SIG-M5 treated with dmso at 0.1 percent for 504 hours (cell line): ENCODE data around the gene HAPLN1.
"Not testable (repeated sequence)": the region's sequence is repeated elsewhere in the genome, so short reads cannot be mapped to it uniquely, and the experiment has no call there.

Source experiments
- DNase-seq: peaks from one replicate; lab custom pipeline; 2025; ENCODE audit not compliant: unreplicated experiment; lab: John Stamatoyannopoulos, UW

Gene HAPLN1

DNA sequence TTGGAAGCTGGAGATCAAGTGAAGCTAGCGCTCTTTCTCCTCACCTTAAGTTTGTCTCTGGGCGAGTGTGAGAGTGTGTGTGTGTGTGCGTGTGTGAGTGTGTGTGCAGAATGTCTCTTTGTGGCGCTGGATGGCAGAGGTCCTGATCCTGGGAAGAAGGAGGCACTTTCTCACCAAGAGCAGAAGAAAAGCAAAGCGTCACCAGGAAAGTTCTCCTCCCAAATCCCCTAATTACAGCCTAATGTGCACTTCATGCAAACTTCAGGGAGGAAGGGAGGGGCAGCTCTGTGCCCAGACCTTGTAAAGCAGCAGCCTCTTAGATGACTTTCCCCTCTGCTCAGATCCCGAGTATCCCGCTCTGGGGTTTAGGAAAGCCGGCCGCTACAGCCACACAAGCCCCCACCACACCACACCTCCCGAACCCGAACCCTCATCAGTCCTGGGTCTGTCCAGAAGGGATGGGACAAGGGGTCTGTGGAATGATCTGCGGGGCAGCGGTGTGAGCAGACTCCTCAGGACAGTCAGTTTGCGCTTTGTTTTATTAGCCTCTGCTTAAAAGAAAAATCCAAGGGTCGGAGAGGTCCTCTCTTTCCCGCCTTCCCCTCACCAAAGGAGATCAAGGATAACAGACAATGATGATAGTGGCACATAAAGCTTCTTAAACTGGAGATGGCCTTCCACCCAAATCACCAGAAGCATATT lies at the start of gene HAPLN1:
HAPLN1 (minus strand) TSS at position 20 of the 702 bp plus-strand sequence. CDS start 47,332 bp downstream, outside the sequence.
- DNase-seq, result no peak

DNA sequence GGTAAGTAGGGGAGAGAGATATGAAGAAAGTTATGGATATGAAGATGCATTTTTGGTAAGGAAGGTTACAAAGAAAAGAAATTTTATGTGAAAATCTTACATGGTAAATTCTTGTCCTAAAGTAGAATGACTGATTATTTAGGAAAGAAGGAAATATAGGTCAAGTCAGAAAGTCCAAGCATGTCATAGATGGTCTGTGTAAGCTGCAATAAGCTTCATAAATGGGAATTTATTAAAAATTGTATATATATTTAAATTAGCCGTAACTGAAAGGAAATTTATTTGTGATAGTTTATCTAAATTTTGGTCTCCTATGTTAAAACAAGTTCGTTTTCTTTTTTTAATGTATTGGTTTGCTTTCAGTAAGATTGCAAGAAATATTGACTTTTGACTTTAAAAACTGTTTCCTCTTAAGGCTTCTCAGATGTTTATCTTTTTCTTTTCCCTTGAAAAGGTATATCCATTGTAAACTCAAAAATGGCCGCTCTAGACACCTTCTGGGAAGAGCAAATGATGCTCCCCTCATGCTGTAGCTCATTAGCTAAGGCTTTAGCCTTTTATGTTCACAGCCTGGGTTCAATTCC lies 46.8 kb upstream of the HAPLN1 start:
- no peak for DNase-seq

DNA sequence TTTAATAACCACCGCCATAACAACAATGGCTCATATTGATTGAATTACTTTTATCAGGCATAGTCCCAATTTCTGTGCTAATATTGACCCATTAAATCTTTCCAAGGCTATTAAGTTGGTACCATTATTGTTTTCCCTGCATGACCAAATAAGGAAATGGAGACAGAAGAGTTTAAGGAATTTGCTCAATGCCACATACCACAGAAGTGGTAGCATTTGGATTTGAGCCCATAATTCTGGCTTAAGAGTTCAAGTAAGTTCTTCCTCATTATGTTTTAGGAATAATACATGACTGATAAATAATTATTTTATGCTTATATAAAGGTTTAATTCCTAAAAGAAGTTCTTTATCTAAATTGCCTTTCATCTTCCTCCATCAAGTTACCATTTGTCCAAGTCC lies 43.4 kb upstream of the HAPLN1 start:
- DNase-seq, result no peak

DNA sequence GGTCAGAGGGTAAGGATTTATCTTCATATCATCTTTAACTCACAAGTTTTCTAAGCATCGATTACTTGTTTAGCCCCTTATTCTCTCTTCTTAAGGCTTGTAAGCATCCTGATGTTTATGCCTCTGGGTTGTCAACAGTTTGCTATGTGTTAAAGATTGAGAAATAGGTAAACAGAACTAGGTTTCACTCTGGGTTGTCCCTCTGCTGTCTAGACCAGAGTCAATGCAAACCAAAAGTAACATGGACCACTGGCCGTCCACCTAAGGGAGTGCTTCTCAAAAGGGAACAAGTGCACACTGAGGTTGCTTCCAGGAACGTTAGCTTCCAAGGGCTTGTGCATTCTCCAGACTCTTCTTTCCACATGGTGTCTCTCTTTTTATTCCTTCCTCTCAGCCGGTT lies 39.9 kb upstream of the HAPLN1 start:
- DNase-seq, result no peak

DNA sequence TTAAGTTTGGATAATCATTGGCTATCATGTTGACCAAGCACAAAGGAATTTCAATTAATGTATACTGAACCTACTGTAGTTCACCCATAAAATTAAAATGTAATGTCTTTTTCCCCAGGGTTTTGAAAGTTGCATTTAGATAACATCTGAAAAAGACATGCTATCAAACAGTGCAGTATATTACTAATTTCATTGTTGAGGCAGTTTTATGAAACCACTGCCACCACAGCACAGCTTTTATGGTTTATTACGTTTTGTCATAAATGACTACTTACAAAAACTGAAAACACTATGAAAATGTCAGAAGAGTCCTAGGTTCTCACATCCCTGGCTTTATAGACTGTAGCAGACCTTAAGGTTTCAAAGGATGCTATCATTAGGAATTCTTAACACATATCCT lies 32.0 kb upstream of the HAPLN1 start:
- DNase-seq, result no peak

DNA sequence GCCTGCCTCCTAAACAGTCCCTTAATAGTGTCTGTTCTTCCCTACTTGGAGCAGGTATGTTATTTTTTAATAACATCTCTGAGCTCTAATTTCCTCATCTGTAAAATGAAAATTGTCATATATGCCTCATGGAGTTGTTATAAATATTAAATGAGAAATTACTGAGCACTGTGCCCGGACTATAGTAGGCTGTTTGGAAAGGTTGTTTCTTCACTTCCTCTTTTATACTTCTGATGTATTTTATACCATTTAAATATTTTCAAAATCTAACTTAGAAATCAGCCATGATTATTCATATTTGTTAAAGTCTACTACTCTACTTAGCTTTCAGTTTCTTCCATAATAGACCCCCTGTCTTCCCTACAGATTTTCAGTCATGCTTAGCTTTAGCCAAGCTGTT lies 30.5 kb upstream of the HAPLN1 start:
- no peak for DNase-seq

DNA sequence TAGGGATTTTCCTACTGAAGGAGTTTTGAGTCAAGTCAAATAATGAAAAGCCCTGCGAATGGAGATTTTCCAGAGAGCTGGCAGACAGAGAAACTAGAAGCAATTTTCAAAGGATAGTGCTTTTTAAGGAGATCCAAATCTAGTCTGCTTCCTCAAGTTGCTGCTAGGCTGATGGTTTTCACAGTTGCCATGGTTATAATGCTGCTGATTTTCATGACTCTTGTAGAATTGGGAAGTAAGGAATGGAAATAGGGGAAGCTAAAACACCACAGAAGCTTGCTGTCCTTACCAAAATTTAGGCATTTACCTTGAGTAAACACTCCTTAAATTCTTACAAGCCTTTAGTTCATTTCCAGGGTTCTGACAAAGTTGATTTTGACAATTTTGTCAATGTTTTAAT lies 30.1 kb upstream of the HAPLN1 start:
- DNase-seq, result peak; percentile 59

DNA sequence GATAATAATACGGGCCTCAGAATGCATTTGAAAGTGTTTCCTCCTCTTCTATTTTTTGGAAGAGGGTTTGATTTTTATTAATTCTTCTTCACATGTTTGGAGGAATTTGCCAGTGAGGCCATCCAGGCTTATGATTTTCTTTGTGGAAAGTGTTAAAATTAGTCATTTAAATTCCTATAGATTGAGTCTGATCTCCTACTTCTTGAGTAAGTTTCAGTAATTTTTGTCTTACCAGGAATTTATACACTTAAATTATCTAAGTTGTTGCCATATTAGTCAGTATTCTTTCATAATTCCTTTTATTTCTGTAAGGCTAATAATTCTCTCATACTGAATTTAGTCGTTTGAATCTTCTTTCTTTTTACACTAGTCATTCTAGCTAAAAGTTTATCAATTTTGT lies 25.2 kb upstream of the HAPLN1 start:
- no peak for DNase-seq

DNA sequence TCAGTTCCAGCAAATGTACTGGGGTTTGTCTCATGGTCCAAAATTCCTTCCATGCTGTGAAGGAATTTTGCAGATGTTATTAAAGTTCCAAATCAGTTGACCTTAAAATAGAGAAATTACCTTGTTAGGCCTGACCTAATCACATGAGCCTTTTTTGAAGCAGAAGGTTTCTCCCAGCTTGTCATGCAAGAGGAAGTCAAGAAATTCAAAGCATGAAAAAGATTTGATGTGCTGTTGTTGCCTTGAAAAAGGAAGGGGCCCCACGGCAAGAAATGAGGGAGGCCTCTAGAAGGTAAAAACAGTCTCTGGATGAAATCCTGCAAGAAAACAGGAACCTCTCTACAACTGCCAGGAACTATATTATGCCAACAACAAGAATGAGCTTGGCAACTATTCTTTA lies 24.2 kb upstream of the HAPLN1 start:
- DNase-seq, result peak; percentile 61

DNA sequence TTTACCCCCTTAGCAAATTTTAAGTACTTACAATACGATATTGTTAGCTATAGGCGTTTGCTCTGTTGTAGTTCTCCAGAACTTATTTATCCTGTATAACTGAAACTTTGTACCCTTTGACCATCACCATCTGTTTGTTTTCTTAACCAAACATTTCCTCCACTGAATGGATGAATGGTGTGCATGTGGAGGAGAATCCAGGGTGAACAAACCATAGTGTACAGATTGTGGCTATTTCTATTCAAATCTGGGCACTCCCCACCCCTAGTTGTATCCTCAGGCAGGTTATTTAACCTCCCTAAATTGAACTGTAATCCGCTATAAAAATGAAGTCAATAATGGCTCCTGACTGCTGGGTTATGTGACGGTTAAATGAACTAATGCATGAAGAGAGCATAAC lies 21.4 kb upstream of the HAPLN1 start:
- DNase-seq, result no peak

DNA sequence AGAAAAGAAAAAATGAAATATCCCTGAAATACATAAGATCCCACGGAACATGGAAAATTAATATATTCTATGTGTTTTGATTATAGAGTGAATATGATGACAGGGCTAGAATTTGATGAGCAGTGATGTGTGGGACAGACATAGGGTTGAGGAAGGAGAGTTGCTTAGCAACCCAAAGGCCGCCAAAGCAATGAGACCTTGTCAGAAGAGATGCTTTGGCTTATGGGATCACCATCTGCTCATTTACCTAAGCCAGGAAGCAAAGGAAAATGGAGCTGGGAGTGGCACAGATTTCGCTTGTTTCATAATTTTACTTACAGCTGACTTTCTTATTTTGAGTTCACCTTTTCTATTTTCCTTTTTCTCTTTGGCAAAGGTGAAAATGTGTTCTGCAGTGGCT lies 20.9 kb upstream of the HAPLN1 start:
- no peak for DNase-seq

DNA sequence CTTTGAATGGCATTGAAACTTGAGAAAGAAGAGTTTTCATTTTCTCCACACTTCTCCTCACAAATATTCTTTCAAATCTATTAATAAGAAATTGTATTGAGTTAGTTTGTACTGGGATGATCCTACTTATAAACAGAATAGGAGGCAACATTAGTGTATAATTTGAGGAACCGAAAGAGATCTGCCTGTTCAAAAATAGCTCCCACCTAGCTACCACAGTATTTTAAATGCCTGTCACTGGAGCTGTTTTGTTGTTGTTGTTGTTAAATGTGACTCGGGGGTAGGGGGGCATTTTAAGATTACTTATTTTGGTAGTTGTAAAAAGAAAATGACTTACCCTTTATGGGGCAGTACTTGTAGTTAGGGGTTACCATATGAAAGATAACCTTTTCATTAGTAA lies 20.1 kb upstream of the HAPLN1 start:
- DNase-seq, result no peak

DNA sequence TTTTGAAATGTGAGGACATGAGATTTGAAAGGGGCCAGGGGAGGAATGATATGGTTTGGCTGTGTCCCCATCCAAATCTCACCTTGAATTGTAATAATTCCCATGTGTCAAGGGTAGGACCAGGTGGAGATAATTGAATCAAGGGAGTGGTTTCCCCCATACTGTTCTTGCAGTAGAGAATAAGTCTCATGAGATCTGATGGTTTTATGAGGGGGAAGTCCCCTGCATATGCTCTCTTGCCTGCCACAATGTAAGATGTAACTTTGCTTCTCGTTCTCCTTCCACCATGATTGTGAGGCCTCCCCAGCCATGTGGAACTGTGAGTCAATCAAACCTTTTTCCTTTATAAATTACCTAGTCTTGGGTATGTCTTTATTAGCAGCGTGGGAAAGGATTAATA lies 15.5 kb upstream of the HAPLN1 start:
- DNase-seq, result not testable (repeated sequence)

DNA sequence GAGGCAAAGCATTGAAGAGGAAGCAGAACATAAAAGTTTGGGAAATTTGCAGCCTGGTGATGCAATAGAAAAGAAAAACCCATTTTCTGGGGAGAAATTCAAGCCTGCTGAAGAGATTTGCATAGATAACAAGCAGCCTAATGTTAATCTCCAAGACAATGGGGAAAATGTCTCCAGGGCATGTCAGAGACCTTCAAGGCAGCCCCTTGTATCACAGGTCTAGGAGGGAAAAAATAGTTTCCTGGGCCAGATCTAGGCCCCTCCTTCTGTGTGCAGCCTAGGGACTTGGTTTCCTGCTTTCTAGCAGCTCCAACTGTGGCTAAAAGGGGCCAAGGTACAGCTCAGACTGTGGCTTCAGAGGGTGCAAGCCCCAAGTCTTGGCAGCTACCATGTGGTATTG lies 14.4 kb upstream of the HAPLN1 start:
- not testable (repeated sequence) for DNase-seq

DNA sequence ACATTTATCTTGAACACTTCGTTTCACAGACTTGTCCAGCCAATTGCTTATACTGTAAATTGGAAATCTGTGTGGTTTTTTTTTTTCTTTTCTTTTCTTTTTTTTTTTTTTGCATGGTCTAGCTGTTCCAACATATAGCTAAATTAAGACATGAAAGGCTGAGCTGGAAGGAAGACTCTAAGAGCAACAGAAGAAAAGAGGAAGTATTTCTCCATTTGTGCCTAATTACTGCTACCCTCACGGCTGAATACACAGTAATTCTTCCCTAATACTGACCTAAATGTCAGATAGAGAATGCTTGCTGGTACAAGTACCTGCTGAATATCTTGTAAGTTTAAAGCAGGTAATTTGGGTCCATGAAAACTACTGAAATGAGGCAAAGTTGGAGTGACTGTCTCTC lies 11.0 kb upstream of the HAPLN1 start:
- DNase-seq, result peak; percentile 35

DNA sequence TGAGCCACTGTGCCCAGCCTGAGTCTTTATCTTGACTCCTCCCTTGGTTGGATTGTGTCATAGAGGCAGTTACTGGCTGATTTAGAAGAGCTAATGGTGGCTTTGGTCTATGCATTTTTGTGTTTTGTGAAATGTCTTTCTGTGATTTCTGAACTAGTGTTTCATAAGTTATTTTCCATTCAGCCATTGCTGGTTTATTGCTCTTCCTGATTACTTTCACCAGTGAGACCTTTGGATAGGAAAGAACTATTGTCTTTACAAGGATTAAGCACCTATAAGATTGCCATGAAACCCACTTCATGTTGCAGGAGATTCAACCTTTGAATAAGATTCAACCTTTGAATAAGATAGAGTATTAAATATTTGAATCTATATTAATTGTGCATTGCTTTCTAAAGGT lies 8.7 kb upstream of the HAPLN1 start:
- DNase-seq, result no peak

DNA sequence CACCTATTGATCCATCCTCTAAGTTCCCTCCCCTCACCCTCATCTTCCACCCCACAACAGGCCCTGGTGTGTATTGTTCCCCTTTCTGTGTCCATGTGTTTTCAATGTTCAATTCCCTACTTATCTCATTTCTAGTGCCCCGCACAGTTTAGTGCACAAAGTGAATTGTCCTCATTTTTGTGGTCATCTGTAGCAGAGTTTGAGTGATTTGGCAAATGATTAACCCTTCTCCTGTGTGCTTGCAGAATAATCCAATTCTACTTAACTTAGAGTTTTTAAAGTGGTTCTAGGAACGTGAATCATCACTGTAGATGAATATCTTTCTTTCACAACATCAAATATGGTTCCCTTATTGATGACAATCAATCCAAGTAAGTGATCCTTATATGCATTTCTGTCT lies 6.3 kb upstream of the HAPLN1 start:
- no peak for DNase-seq

DNA sequence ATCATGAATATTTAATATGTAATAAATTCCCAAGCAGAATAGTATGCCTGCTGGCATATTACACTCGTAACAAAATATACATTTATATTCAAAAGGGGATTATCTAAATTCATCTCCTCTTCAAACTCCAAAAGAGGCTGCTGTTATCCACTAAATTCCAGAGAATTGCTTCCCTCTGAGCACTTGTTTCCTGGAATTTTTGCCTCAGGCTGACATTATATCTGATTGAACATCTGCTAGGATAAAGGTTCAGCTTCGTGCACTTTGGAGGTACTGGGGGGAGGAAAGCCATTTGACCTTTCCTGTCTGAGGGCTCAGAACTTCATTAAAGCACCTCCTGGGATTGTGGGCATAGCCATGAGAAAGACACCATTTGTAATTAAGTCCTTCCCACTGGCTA lies 4.3 kb upstream of the HAPLN1 start:
- DNase-seq, result no peak

DNA sequence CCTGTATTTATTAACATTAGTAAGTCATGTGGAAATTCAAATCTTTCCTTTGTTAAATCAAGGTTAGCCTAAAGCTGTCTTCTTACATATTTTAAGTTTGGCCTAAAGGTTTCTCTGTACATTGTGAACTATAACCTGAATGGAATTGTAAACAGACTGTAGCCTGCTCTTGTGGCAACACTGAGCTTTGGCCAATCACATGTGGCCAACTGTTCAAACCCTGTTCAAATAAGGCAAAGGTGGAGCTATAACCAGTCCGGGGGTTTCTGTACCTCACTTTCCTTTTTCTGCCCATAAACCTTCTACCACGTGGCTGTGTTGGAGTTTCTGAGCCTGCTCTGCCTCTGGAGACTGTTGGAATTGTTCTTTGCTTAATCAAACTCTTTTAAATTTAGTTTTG lies 3.3 kb upstream of the HAPLN1 start:
- no peak for DNase-seq

DNA sequence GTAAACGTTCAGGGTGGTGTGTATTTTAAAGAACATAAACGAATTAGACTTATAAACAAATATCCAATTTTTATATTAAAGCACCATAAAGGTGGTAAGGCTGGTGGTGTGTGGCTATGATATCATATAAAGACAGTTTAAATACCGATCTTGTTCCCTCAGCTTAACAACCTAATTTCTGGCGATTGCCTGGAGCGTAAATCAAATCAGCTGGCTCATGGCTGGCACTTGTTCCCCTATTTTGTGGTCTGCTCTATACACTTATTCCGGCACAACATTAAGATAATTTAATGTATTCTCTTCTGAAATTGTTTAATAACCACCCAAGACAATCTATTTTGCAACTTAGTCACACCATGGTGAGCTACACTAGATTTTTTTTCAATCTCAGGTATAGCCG lies 2.4 kb upstream of the HAPLN1 start:
- DNase-seq, result no peak

DNA sequence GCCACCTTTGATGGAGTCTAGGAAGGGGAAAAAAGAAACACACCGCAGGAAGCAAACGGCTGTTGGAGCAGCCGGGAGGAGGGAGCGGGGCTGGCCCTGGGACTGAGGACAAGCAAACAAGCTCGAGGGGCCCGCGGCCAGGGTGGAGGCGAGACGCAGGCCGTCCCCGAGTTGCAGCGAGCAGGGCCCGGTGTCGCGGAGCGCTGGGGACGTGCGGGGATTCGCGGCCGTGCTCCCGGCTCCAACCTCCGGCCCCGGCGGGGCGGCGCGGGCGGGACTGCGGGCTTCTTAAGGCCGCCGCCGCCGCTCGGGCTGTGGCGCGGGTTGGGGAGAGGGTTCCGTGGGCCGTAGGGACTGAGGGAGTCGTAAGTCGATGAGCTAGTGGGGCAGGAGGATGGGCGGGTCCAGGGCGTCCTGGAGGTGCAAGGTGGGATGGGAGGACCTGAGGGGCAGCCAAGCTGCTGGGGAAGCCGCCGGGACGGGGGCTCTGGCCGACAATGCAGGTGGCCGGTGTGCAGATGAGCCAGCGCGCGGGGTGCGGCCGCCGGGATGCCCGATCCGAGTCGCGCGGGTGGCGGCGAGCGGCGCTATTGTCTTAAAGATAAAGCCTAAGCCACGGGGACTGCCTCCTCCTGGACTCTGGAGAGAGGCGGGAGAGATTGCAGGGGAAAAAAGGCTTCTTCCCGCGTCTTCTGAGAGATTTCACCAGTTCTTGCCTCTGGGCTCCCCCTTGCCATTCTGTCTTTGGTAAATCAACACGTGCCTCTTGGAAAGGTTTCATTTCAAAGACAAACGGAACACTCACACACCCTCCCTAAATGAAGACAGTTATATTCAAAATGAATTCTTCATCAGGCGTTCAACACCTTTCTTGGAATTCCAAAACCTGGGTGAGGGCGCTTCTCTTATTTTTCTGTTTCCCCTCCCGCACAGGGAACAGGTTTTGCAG lies 1.6 kb upstream of the HAPLN1 start:
- no peak for DNase-seq

DNA sequence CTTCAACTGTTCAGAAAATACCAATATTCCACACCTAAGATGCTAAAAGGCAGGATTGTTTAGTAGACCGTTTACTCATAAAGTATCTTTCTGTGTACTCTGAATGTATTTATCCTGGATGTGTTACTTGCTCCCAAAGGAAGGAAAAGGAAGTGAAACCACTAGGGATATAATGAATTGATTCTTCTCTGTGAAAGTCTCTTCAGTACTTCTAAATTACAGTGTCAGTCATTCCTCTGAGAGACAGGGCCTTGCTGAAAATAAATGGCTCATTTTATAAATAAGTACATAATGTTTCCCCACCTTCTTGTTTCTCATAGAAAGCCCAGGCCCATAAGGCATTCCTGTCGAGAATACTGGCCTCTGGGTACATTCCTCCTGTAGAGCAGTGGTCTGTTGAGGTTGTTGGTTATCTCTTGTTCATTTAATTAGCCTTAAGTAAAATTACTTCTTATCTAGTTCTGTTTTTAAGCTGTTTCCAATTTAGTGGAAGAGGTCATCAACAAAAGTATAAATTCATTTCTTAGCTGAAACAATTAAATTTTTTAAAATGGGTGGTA lies 1.6 kb downstream of the HAPLN1 start:
- DNase-seq, result no peak
